ENCODE data around the gene SPACA9.

DNA sequence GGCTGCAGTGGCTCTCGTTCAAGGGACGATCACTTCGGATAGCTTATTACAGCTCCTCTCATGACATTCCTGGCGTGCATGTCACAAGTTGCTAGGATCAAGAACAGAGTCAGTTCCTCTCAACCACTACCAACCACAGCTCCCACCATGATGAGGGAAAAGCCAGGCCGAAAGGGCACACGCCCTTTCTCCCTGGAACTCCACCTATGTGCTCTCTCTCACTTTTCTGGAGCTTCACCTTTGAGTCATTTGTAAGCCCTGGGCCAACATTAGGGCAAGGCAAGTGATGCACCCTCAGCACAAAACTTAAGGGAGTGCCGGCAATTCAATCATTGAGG lies 1.6 kb downstream of the SPACA9 start:
- TF ChIP-seq POLR2A (IDR thresholded peaks at IDR 0.05): no peak
- TF ChIP-seq, protein P1, sequence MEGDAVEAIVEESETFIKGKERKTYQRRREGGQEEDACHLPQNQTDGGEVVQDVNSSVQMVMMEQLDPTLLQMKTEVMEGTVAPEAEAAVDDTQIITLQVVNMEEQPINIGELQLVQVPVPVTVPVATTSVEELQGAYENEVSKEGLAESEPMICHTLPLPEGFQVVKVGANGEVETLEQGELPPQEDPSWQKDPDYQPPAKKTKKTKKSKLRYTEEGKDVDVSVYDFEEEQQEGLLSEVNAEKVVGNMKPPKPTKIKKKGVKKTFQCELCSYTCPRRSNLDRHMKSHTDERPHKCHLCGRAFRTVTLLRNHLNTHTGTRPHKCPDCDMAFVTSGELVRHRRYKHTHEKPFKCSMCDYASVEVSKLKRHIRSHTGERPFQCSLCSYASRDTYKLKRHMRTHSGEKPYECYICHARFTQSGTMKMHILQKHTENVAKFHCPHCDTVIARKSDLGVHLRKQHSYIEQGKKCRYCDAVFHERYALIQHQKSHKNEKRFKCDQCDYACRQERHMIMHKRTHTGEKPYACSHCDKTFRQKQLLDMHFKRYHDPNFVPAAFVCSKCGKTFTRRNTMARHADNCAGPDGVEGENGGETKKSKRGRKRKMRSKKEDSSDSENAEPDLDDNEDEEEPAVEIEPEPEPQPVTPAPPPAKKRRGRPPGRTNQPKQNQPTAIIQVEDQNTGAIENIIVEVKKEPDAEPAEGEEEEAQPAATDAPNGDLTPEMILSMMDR (IDR thresholded peaks at IDR 0.05): no peak

Measured in uterus (tissue), 2 donors.